Osteoblast (primary cell): ENCODE measurements around the gene TMEM213. TPM values are rescaled to one million over a fixed set of nuclear protein-coding genes. Genes with fewer than 3 reads are reported as not detected.
A peak's percentile ranks its signal among the peaks of the same experiment; 100 is the strongest.

ENCODE experiments used
- DNase-seq: peaks from one replicate; pipeline ENCODE4 v3.0.0; 2011; ENCODE audit warnings: low spot score, mixed read lengths; ENCODE audit not compliant: insufficient read length; ENCODE audit errors: missing footprints
- H2AFZ ChIP-seq: 2 replicates; pipeline ENCODE4 v1.6.0; 2011; ENCODE audit warnings: mild to moderate bottlenecking, low read length
- H3K27ac ChIP-seq: 2 replicates; pipeline ENCODE4 v1.5.1; 2011; ENCODE audit warnings: mild to moderate bottlenecking, low read depth, low read length, moderate library complexity
- H3K27me3 ChIP-seq: 2 replicates; pipeline ENCODE4 v1.6.0; 2012; ENCODE audit warnings: mild to moderate bottlenecking, control low read depth, inconsistent platforms, low read length, moderate library complexity; ENCODE audit not compliant: insufficient read depth
- H3K36me3 ChIP-seq: 2 replicates; pipeline ENCODE4 v1.5.1; 2011; ENCODE audit warnings: mild to moderate bottlenecking, low read length, control low read depth, moderate library complexity; ENCODE audit not compliant: insufficient read depth
- H3K4me1 ChIP-seq: 2 replicates; pipeline ENCODE4 v1.5.1; 2011; ENCODE audit warnings: mild to moderate bottlenecking, low read length, control low read depth, moderate library complexity; ENCODE audit not compliant: insufficient read depth
- H3K4me2 ChIP-seq: 2 replicates; pipeline ENCODE4 v1.6.0; 2011; ENCODE audit warnings: mild to moderate bottlenecking, low read length; ENCODE audit not compliant: insufficient read depth
- H3K4me3 ChIP-seq: fragments of 200-600 bp; sonication (generic); 3 replicates; pipeline ENCODE4 v1.5.1; 2012; ENCODE audit warnings: mild to moderate bottlenecking, low read length, inconsistent platforms; ENCODE audit not compliant: insufficient read depth
- H3K79me2 ChIP-seq: 2 replicates; pipeline ENCODE4 v1.6.0; 2012; ENCODE audit warnings: mild to moderate bottlenecking, low read length, control low read depth, inconsistent platforms; ENCODE audit not compliant: insufficient read depth
- H3K9me3 ChIP-seq: 2 replicates; pipeline ENCODE4 v1.5.1; 2011; ENCODE audit warnings: low read depth, low read length, control low read depth
- H4K20me1 ChIP-seq: 2 replicates; pipeline ENCODE4 v1.6.0; 2012; ENCODE audit warnings: mild to moderate bottlenecking, low read length, control low read depth; ENCODE audit not compliant: insufficient read depth
- total RNA-seq: library from RNA; depleted of rRNA; stranded (reverse); fragments of >200 nt; gene quantifications from 2 replicates; pipeline ENCODE4 v1.2.3, GENCODE V29; 2012
- TF ChIP-seq, protein P1 (sequence below): IDR thresholded peaks from 2 replicates; pipeline ENCODE4 v1.5.1; 2011; ENCODE audit warnings: mild to moderate bottlenecking, low read depth, low read length, moderate library complexity; ENCODE audit errors: extremely low read depth

Gene TMEM213
- total RNA-seq, 1 donor = not detected

- Histone ChIP-seq H3K4me3 (no peak overlapping the region), H3K27ac (no peak overlapping the region), H3K36me3 (no peaks in the 10 kb centered on the region), H3K9me3 (no peaks in the 10 kb centered on the region), H2AFZ (no peak overlapping the region), H3K27me3 (no peaks in the 10 kb centered on the region), H4K20me1 (no peaks in the 10 kb centered on the region), H3K4me1 (peaks cover 14% of the 10 kb centered on the region), H3K79me2 (no peaks in the 10 kb centered on the region), H3K4me2 (no peak overlapping the region)
- TF ChIP-seq, protein P1, sequence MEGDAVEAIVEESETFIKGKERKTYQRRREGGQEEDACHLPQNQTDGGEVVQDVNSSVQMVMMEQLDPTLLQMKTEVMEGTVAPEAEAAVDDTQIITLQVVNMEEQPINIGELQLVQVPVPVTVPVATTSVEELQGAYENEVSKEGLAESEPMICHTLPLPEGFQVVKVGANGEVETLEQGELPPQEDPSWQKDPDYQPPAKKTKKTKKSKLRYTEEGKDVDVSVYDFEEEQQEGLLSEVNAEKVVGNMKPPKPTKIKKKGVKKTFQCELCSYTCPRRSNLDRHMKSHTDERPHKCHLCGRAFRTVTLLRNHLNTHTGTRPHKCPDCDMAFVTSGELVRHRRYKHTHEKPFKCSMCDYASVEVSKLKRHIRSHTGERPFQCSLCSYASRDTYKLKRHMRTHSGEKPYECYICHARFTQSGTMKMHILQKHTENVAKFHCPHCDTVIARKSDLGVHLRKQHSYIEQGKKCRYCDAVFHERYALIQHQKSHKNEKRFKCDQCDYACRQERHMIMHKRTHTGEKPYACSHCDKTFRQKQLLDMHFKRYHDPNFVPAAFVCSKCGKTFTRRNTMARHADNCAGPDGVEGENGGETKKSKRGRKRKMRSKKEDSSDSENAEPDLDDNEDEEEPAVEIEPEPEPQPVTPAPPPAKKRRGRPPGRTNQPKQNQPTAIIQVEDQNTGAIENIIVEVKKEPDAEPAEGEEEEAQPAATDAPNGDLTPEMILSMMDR = no peak
- DNase-seq = peak; percentile 75
Measured at GRCh38 chr7:138871814-138872090, 74.0 kb downstream of the TMEM213 start.

DNA sequence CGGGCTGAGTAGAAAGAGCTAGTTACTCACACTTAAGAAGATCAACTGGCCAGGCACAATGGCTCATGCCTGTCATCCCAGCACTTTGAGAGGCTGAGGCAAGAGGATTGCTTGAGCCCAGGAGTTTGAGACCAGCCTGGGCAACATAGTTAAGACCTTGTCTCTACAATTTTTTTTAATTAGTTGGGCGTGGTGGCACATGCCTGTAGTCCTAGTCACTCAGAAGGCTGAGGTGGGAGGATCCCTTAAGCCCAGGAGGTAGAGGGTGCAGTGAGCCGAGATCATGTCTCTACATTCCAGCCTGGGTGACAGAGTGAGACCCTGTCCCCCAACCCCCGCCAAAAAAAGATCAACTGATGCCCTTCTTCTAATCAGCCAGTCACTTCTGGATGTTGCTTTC, 74.8 kb downstream of the TMEM213 start:
- H2AFZ ChIP-seq = no peak overlapping the region
- H3K4me2 ChIP-seq = no peak overlapping the region
- no peaks in the 10 kb centered on the region for H3K79me2 ChIP-seq
- H4K20me1 ChIP-seq = no peaks in the 10 kb centered on the region
- no peak overlapping the region for H3K27ac ChIP-seq
- peaks cover 16% of the 10 kb centered on the region for H3K4me1 ChIP-seq
- no peak overlapping the region for H3K4me3 ChIP-seq
- no peaks in the 10 kb centered on the region for H3K36me3 ChIP-seq
- no peaks in the 10 kb centered on the region for H3K27me3 ChIP-seq
- H3K9me3 ChIP-seq = no peaks in the 10 kb centered on the region
- TF ChIP-seq, protein P1 = no peak
- no peak for DNase-seq

GRCh38 chr7:138873220-138873892, 75.6 kb downstream of the TMEM213 start:
- Histone ChIP-seq H3K4me1 (peaks cover 16% of the 10 kb centered on the region), H3K79me2 (no peaks in the 10 kb centered on the region), H3K27me3 (no peaks in the 10 kb centered on the region), H3K9me3 (no peaks in the 10 kb centered on the region), H3K36me3 (no peaks in the 10 kb centered on the region), H3K4me2 (no peak overlapping the region), H4K20me1 (no peaks in the 10 kb centered on the region), H3K4me3 (no peak overlapping the region), H3K27ac (no peak overlapping the region), H2AFZ (no peak overlapping the region)
- TF ChIP-seq, protein P1 = no peak
- no peak for DNase-seq

GRCh38 chr7:138875794-138876193, 78.0 kb downstream of the TMEM213 start:
- TF ChIP-seq, protein P1 = no peak
- Histone ChIP-seq H3K4me3 (no peak overlapping the region), H3K27ac (peak overlapping the region; percentile 78), H3K9me3 (no peaks in the 10 kb centered on the region), H3K4me2 (no peak overlapping the region), H3K36me3 (peaks cover 4% of the 10 kb centered on the region), H4K20me1 (no peaks in the 10 kb centered on the region), H3K4me1 (peaks cover 16% of the 10 kb centered on the region), H2AFZ (no peak overlapping the region), H3K27me3 (no peaks in the 10 kb centered on the region), H3K79me2 (no peaks in the 10 kb centered on the region)
- DNase-seq = peak; percentile 89
